ENCODE measurements around the gene PCK2.
A peak's percentile ranks its signal among the peaks of the same experiment; 100 is the strongest.

DNA sequence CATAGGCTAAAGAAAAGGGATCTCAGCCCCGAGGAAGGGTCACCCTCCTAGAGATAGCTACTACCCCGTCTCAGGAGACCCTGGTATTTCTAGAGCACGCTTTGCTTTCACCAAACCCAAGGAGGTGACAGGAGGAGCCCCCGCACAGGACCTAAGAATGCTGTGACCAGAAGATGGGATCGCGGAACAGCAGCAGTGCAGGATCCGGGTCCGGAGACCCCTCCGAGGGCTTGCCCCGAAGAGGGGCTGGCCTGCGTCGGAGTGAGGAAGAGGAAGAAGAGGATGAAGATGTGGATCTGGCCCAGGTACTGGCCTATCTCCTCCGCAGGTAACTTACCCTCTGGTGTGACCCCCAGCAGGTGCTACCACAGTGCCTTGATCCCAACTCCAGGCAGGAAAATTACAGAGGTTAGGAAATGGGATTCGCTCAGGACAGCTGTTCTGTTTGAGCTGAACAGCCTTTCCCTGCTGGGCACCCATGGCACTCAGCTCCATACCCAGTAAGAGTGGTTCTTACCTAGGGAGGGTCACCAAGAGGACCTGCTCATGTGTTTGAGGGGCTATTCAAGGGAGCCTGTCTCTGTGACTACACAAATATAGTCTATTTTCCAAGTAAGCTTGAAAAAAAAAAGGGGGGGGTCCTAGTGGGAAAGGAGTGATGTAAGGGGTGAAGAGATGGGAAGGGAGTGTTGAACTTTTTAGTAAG is 21.5 kb downstream of the PCK2 start:
- no peak for TF ChIP-seq REST (IDR thresholded peaks at IDR 0.05; ENCODE audit: borderline replicate concordance)
- no peak for TF ChIP-seq POLR2AphosphoS5 (IDR thresholded peaks at IDR 0.05)
- TF ChIP-seq, protein P1, sequence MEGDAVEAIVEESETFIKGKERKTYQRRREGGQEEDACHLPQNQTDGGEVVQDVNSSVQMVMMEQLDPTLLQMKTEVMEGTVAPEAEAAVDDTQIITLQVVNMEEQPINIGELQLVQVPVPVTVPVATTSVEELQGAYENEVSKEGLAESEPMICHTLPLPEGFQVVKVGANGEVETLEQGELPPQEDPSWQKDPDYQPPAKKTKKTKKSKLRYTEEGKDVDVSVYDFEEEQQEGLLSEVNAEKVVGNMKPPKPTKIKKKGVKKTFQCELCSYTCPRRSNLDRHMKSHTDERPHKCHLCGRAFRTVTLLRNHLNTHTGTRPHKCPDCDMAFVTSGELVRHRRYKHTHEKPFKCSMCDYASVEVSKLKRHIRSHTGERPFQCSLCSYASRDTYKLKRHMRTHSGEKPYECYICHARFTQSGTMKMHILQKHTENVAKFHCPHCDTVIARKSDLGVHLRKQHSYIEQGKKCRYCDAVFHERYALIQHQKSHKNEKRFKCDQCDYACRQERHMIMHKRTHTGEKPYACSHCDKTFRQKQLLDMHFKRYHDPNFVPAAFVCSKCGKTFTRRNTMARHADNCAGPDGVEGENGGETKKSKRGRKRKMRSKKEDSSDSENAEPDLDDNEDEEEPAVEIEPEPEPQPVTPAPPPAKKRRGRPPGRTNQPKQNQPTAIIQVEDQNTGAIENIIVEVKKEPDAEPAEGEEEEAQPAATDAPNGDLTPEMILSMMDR (IDR thresholded peaks at IDR 0.05; ENCODE audit: poor library complexity, severe bottlenecking): no peak
- no peak for TF ChIP-seq MXI1 (conservative IDR thresholded peaks at IDR 0.05; ENCODE audit: poor library complexity, severe bottlenecking)
- TF ChIP-seq EZH2 (IDR thresholded peaks at IDR 0.05; ENCODE audit: borderline replicate concordance, insufficient read depth, low read length, poor library complexity, severe bottlenecking): no peak
- TF ChIP-seq EP300 (conservative IDR thresholded peaks at IDR 0.05; ENCODE audit: poor library complexity, severe bottlenecking): no peak
- no peak for TF ChIP-seq TAF1 (IDR thresholded peaks at IDR 0.05; ENCODE audit: low read depth)
- TF ChIP-seq RAD21 (conservative IDR thresholded peaks at IDR 0.05): peak; percentile 18

All from neural cell (in vitro differentiated cells).